ENCODE measurements around the gene MGRN1. TPM values are rescaled to one million over a fixed set of nuclear protein-coding genes. Genes with fewer than 3 reads are reported as not detected.

Gene MGRN1
- total RNA-seq, 1 donor from 2014 or later, result 79.7 TPM

GRCh38 chr16:4726616-4727015 is 102.0 kb downstream of the MGRN1 start:
- Mint-ChIP-seq H3K27ac (ENCODE audit: unreplicated experiment) (no peak overlapping the region), H3K36me3 (ENCODE audit: low read depth) (no peaks in the 10 kb centered on the region), H3K27me3 (ENCODE audit: low read depth) (no peaks in the 10 kb centered on the region), H3K4me3 (no peak overlapping the region), H3K9me3 (no peaks in the 10 kb centered on the region), H3K4me1 (no peaks in the 10 kb centered on the region)
- no peak for DNase-seq (ENCODE audit: low read depth, low spot score)
- TF ChIP-seq CTCF (conservative IDR thresholded peaks at IDR 0.05), result no peak

- Mint-ChIP-seq H3K27ac (ENCODE audit: unreplicated experiment) (no peak overlapping the region), H3K4me1 (peaks cover 10% of the 10 kb centered on the region), H3K9me3 (no peaks in the 10 kb centered on the region), H3K36me3 (ENCODE audit: low read depth) (no peaks in the 10 kb centered on the region), H3K27me3 (ENCODE audit: low read depth) (no peaks in the 10 kb centered on the region), H3K4me3 (peak overlapping the region; percentile 59)
- TF ChIP-seq CTCF (conservative IDR thresholded peaks at IDR 0.05), result no peak
- DNase-seq (ENCODE audit: low read depth, low spot score), result no peak
Measured at GRCh38 chr16:4728676-4729075, 104.0 kb downstream of the MGRN1 start.

GRCh38 chr16:4729876-4730275 is 105.2 kb downstream of the MGRN1 start:
- no peaks in the 10 kb centered on the region for H3K9me3 Mint-ChIP-seq
- no peaks in the 10 kb centered on the region for H3K27me3 Mint-ChIP-seq (ENCODE audit: low read depth)

GRCh38 chr16:4733211-4733742 is 108.7 kb downstream of the MGRN1 start:
- no peak for DNase-seq (ENCODE audit: low read depth, low spot score)
- Mint-ChIP-seq H3K36me3 (ENCODE audit: low read depth) (no peaks in the 10 kb centered on the region), H3K27me3 (ENCODE audit: low read depth) (no peaks in the 10 kb centered on the region), H3K27ac (ENCODE audit: unreplicated experiment) (no peak overlapping the region), H3K4me3 (peak overlapping the region; percentile 99), H3K4me1 (peaks cover 22% of the 10 kb centered on the region), H3K9me3 (no peaks in the 10 kb centered on the region)
- no peak for TF ChIP-seq CTCF (conservative IDR thresholded peaks at IDR 0.05)

More at GRCh38 chr16:4729876-4730275, 105.2 kb downstream of the MGRN1 start:
- no peak for DNase-seq (ENCODE audit: low read depth, low spot score)
- H3K4me1 Mint-ChIP-seq, result peaks cover 16% of the 10 kb centered on the region
- H3K36me3 Mint-ChIP-seq (ENCODE audit: low read depth), result no peaks in the 10 kb centered on the region
- TF ChIP-seq CTCF (conservative IDR thresholded peaks at IDR 0.05), result no peak
- H3K27ac Mint-ChIP-seq (ENCODE audit: unreplicated experiment), result no peak overlapping the region
- peak overlapping the region; percentile 31 for H3K4me3 Mint-ChIP-seq

GRCh38 chr16:4733747-4734062 is 109.1 kb downstream of the MGRN1 start:
- Mint-ChIP-seq H3K9me3 (no peaks in the 10 kb centered on the region), H3K27ac (ENCODE audit: unreplicated experiment) (peak overlapping the region; percentile 50), H3K36me3 (ENCODE audit: low read depth) (no peaks in the 10 kb centered on the region), H3K4me3 (peak overlapping the region; percentile 99), H3K27me3 (ENCODE audit: low read depth) (no peaks in the 10 kb centered on the region), H3K4me1 (peaks cover 22% of the 10 kb centered on the region)
- peak; percentile 13 for DNase-seq (ENCODE audit: low read depth, low spot score)
- TF ChIP-seq CTCF (conservative IDR thresholded peaks at IDR 0.05), result no peak
